ENCODE measurements around the gene POC1A. TPM values are rescaled to one million over a fixed set of nuclear protein-coding genes. Genes with fewer than 3 reads are reported as not detected.

Gene POC1A
- total RNA-seq, 1 donor from 2014 or later = 3.7 TPM

DNA sequence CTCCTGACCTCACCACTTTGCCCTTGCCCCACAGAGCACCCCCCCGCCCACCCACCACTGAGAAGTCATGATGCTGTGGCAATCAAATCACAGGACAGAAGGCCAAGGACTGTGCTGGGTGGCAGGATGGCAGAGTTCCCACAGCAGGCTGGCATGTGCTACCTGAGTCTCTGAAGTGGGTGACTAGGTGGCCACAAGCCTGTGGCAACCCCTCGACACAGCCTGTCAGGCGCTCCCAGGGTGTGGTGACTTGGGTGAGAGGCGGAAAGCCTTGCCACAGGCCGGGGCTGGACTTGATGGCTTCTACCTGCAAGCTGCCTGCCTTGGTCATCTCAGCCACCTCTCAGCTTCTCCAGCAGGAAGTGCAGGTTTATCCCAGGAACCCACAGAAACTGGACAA lies 82.2 kb downstream of the POC1A start:
- H3K36me3 Mint-ChIP-seq (ENCODE audit: low read depth, unreplicated experiment) = peaks cover under 1% of the 10 kb centered on the region
- H3K27me3 Mint-ChIP-seq (ENCODE audit: low read depth, unreplicated experiment) = peaks cover 10% of the 10 kb centered on the region
- H3K4me3 Mint-ChIP-seq (ENCODE audit: unreplicated experiment) = no peak overlapping the region
- Histone ChIP-seq H3K9me3 (ENCODE audit: insufficient read depth, low read depth, low read length) (no peaks in the 10 kb centered on the region), H4K20me1 (ENCODE audit: insufficient read depth, low read length) (no peaks in the 10 kb centered on the region), H3K27me3 (ENCODE audit: insufficient read depth, low read length) (no peaks in the 10 kb centered on the region), H3K4me1 (ENCODE audit: insufficient read depth, low read length) (no peaks in the 10 kb centered on the region), H3K79me2 (ENCODE audit: insufficient read depth, low read length) (no peaks in the 10 kb centered on the region), H3K27ac (ENCODE audit: low read depth, low read length) (no peak overlapping the region), H3K36me3 (ENCODE audit: insufficient read depth, low read length) (no peaks in the 10 kb centered on the region), H2AFZ (ENCODE audit: low read depth, low read length) (no peak overlapping the region), H3K9ac (ENCODE audit: low read length) (no peak overlapping the region), H3K4me2 (ENCODE audit: low read length) (no peak overlapping the region), H3K4me3 (ENCODE audit: insufficient read depth, low read depth, low read length) (no peak overlapping the region)
- H3K4me1 Mint-ChIP-seq (ENCODE audit: low read depth, unreplicated experiment) = no peaks in the 10 kb centered on the region
- DNase-seq (ENCODE audit: low read depth) (no peak), FAIRE-seq (no peak)
- TF ChIP-seq, protein P1, sequence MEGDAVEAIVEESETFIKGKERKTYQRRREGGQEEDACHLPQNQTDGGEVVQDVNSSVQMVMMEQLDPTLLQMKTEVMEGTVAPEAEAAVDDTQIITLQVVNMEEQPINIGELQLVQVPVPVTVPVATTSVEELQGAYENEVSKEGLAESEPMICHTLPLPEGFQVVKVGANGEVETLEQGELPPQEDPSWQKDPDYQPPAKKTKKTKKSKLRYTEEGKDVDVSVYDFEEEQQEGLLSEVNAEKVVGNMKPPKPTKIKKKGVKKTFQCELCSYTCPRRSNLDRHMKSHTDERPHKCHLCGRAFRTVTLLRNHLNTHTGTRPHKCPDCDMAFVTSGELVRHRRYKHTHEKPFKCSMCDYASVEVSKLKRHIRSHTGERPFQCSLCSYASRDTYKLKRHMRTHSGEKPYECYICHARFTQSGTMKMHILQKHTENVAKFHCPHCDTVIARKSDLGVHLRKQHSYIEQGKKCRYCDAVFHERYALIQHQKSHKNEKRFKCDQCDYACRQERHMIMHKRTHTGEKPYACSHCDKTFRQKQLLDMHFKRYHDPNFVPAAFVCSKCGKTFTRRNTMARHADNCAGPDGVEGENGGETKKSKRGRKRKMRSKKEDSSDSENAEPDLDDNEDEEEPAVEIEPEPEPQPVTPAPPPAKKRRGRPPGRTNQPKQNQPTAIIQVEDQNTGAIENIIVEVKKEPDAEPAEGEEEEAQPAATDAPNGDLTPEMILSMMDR (IDR thresholded peaks at IDR 0.05; ENCODE audit: insufficient read depth, low read depth, low read length) = no peak
- TF ChIP-seq EZH2 (IDR thresholded peaks at IDR 0.05; ENCODE audit: insufficient read depth, low read length) = no peak
- no peak overlapping the region for H3K27ac Mint-ChIP-seq (ENCODE audit: unreplicated experiment)
- H3K9me3 Mint-ChIP-seq (ENCODE audit: unreplicated experiment) = no peaks in the 10 kb centered on the region

- H3K4me2 ChIP-seq (ENCODE audit: low read length) = no peak overlapping the region
- no peaks in the 10 kb centered on the region for H3K36me3 Mint-ChIP-seq (ENCODE audit: low read depth, unreplicated experiment)
- H3K4me3 ChIP-seq (ENCODE audit: insufficient read depth, low read depth, low read length) = no peak overlapping the region
- H3K4me1 Mint-ChIP-seq (ENCODE audit: low read depth, unreplicated experiment) = no peaks in the 10 kb centered on the region
- TF ChIP-seq, protein P1 (IDR thresholded peaks at IDR 0.05; ENCODE audit: insufficient read depth, low read depth, low read length) = no peak
- TF ChIP-seq EZH2 (IDR thresholded peaks at IDR 0.05; ENCODE audit: insufficient read depth, low read length) = no peak
- H3K9me3 ChIP-seq (ENCODE audit: insufficient read depth, low read depth, low read length) = no peaks in the 10 kb centered on the region
- H2AFZ ChIP-seq (ENCODE audit: low read depth, low read length) = no peak overlapping the region
- H3K79me2 ChIP-seq (ENCODE audit: insufficient read depth, low read length) = no peaks in the 10 kb centered on the region
- FAIRE-seq (no peak), DNase-seq (ENCODE audit: low read depth) (no peak)
- H3K36me3 ChIP-seq (ENCODE audit: insufficient read depth, low read length) = no peaks in the 10 kb centered on the region
- H3K27ac ChIP-seq (ENCODE audit: low read depth, low read length) = no peak overlapping the region
- H4K20me1 ChIP-seq (ENCODE audit: insufficient read depth, low read length) = no peaks in the 10 kb centered on the region
- peaks cover 10% of the 10 kb centered on the region for H3K27me3 Mint-ChIP-seq (ENCODE audit: low read depth, unreplicated experiment)
- H3K4me3 Mint-ChIP-seq (ENCODE audit: unreplicated experiment) = no peak overlapping the region
- no peaks in the 10 kb centered on the region for H3K27me3 ChIP-seq (ENCODE audit: insufficient read depth, low read length)
- no peak overlapping the region for H3K9ac ChIP-seq (ENCODE audit: low read length)
- H3K9me3 Mint-ChIP-seq (ENCODE audit: unreplicated experiment) = no peaks in the 10 kb centered on the region
- H3K4me1 ChIP-seq (ENCODE audit: insufficient read depth, low read length) = no peaks in the 10 kb centered on the region
- H3K27ac Mint-ChIP-seq (ENCODE audit: unreplicated experiment) = no peak overlapping the region
Observed at GRCh38 chr3:52070724-52071621, 83.2 kb downstream of the POC1A start.

GRCh38 chr3:52069855-52070254 lies 84.4 kb downstream of the POC1A start:
- Mint-ChIP-seq H3K27ac (ENCODE audit: unreplicated experiment) (no peak overlapping the region), H3K27me3 (ENCODE audit: low read depth, unreplicated experiment) (peaks cover 10% of the 10 kb centered on the region), H3K4me1 (ENCODE audit: low read depth, unreplicated experiment) (no peaks in the 10 kb centered on the region), H3K36me3 (ENCODE audit: low read depth, unreplicated experiment) (no peaks in the 10 kb centered on the region), H3K4me3 (ENCODE audit: unreplicated experiment) (no peak overlapping the region), H3K9me3 (ENCODE audit: unreplicated experiment) (no peaks in the 10 kb centered on the region)
- Histone ChIP-seq H3K4me3 (ENCODE audit: insufficient read depth, low read depth, low read length) (no peak overlapping the region), H3K79me2 (ENCODE audit: insufficient read depth, low read length) (no peaks in the 10 kb centered on the region), H2AFZ (ENCODE audit: low read depth, low read length) (no peak overlapping the region), H3K4me2 (ENCODE audit: low read length) (no peak overlapping the region), H3K9me3 (ENCODE audit: insufficient read depth, low read depth, low read length) (no peaks in the 10 kb centered on the region), H3K27me3 (ENCODE audit: insufficient read depth, low read length) (no peaks in the 10 kb centered on the region), H3K27ac (ENCODE audit: low read depth, low read length) (no peak overlapping the region), H4K20me1 (ENCODE audit: insufficient read depth, low read length) (no peaks in the 10 kb centered on the region), H3K36me3 (ENCODE audit: insufficient read depth, low read length) (no peaks in the 10 kb centered on the region), H3K4me1 (ENCODE audit: insufficient read depth, low read length) (no peaks in the 10 kb centered on the region), H3K9ac (ENCODE audit: low read length) (no peak overlapping the region)
- no peak for DNase-seq (ENCODE audit: low read depth)
- no peak for TF ChIP-seq EZH2 (IDR thresholded peaks at IDR 0.05; ENCODE audit: insufficient read depth, low read length)
- TF ChIP-seq, protein P1 (IDR thresholded peaks at IDR 0.05; ENCODE audit: insufficient read depth, low read depth, low read length) = no peak
- no peak for FAIRE-seq
